ENCODE results near the gene VWA3A.
"Not testable (repeated sequence)": the region's sequence is repeated elsewhere in the genome, so short reads cannot be mapped to it uniquely, and the experiment has no call there.

VWA3A gene

DNA sequence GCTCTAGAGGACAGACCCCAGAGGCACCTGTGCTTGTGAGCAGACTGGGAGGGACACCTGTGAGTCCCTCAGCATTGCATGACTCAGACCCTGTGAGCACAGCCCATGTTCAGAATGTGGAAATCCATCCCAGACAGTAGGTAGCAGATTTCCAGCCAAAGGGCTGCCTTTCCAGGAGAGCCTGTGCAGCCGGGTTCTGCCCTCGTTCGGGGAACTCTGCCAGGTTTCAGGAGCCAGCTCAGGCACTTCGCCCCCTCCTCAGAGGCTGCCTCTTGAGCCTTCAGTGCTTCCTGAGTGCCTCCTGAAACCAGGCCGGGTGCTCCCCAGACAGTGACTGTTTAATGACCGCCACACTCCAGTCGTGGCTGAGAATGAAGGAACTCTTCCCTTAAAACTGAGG lies 46.7 kb downstream of the VWA3A start:
- no peak for DNase-seq

DNA sequence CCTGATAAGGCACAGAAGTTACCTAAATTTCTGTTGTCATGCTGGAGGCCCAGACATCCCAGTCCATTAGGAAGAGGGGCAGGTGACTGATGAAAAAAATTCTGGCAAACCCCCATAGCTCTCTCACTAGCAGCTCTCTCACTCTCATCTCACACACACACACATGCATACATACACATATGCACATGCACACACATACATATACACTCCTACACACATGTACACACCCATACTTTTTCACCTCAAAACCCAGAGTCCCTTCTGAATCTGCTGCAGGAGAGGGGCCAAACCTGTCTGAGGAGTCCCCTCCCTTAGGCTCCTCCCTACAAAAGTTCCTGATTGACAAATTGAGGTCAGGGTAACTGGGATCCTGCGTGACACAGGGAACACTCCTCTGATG lies 47.4 kb downstream of the VWA3A start:
- no peak for DNase-seq

DNA sequence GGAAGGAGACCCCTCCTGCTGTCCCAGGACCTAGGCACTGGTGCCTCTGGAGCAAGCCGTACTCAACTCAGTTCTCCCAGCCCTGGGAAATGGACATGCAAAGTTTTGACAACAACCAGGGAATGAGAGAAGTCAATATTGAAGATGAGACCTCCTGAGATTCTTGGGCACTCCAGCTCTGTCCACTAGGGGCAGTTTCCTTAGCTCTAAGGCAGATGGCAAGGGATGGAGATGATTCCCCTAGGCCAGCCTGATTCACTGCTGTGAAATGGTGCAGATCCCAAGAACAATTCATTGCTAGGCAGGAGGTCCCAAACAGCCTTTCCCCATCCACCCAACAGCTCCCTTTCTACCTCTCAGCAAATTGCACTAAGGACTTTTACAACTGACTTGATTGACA lies 49.4 kb downstream of the VWA3A start:
- no peak for DNase-seq

DNA sequence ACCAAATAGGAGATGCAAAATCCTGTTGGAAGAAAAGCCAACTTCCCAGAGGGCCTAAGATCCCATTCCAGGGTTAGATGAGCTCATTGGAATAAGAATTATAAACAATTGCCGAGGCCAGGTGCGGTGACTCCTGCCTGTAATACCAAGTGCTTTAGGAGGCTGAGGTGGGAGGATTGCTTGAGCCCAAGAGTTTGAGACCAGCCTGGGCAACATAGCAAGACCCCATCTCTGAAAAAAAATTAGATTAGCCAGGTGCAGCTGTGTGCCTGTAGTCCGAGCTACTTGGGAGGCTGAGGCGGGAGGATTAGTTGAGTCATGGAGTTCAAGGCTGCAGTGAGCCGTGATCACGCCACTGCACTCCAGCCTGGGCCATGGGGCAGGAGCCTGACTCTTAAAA lies 52.2 kb downstream of the VWA3A start:
- DNase-seq = no peak

DNA sequence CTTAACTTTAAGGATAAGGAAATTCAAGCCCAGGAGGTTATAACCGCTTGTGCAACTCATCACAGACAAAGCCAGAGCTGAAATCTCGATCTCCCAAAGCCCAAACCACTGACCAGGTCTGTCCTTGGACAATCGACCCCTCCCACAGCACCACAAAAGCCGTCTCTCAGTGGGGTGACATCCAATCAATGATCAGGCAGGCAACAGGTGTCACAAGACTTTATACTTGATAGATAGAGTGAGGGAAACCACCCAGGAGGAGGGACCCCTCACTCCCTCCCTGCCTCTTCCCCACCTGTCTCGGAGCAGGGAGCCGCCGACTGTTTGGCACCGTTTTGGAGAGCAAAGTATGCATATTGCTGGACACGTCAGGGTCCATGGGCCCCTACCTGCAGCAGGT lies 55.5 kb downstream of the VWA3A start:
- DNase-seq = no peak

DNA sequence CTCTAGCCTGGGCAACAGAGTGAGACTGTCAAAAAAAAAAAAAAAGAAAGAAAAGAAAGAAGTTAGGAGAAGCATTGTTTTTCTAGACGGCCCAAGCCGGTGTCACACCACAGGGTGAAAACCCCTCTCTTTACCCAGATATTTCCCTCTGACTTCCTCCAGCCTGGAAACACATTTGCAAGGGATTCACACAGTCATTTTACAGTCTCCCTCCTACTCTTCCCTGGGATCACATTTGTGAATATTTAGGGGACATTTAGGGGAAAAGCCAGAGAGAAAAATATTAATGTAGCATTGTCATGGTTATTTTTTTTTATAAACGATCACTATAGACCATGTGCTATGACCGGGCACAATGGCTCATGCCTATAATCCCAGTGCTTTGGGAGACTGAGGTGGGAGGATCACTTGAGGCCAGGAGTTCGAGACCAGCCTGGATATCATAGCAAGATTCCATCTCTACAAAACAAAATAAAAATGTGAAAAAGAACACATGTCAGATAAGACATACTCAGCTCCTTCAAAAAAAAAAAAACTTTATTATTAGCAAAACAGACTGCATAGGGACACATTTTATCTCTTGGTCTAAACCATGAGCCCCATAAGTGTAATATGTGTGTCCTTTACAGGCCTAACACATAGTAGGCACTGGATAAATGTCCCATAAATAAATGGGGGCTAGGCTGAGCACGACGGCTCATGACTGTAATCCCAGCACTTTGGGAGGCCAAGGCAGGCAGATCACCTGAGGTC lies 59.1 kb downstream of the VWA3A start:
- DNase-seq = no peak

DNA sequence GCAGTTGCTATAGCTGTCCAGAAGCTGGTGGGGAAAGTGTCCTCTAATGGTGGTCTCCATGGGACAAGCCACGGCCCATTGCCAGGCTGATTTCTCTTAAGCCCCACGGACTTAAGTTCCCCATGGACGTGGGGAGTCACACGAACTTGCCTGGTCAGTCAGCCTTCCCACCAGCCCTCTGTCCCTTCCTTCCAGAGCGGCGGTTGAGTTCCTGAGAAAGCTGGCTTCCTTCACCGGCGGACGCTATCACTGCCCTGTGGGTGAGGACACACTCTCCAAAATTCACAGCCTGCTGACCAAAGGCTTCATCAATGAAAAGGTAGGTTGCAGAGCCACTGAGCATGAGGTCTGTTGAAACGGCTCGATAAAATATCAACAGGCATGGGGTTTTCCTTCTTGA lies 60.0 kb downstream of the VWA3A start:
- no peak for DNase-seq

DNA sequence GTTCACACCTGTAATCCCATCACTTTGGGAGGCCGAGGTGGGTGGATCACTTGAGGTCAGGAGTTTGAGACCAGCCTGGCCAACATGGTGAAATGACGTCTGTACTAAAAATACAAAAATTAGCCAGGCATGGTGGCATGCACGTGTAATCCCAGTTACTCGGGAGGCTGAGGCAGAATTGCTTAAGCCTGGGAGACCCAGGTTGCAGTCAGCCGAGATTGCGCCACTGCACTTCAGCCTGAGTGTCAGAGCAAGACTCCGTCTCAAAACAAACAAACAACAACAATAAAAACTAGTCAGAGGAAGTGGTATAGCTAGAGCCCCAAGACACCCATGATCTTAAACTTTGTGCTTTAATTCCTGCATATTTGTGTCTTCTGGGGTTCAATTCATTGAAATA lies 60.7 kb downstream of the VWA3A start:
- not testable (repeated sequence) for DNase-seq

DNA sequence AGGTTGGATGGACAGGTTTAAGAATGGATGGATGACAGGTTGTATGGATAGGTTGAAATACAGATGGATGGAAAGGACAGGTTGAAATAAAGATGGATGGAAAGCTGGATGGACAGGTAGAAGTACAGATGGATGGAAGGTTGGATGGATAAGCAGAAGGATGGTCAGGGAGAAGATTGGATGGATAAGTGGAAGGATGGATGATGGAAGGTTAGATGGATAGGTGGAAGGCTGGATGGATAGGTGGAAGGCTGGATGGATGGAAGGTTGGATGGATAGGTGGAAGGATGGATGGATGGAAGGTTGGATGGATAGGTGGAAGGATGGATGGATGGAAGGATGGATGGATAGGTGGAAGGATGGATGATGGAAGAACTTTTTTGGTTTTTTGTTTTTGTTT lies 69.1 kb downstream of the VWA3A start:
- no peak for DNase-seq

DNA sequence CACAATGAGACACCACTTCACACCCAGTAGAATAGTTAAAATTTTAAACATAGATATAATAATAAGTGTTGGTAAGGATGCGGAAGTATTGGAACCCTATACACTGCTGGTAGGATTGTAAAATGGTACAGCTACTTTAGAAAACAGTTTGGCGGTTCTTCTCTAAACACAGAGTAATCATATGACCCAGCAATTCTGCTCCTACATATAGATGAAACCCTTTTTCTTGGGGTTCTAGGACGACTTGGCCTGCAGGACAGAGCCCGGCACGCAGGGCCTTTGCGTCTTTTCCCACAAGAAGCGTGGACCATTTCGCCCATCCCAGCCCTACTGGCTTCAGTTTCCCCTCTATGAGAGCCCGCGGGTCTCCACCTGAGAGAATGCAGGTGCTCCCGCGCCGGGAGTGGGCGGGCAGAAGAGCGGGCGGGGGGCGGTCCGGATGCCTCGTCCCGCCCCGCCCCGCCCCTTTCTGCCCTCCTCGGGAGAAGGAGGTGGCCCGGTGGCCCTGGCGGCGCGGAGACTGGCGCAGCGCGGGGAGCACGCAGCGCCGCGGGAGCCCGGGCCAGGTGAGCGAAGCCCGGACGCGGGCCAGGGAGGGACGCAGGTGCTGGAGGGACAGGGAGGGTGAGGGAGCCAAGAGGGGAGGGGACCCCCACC lies 69.8 kb downstream of the VWA3A start, which contains the start of gene SDR42E2:
TSS of gene SDR42E2 (plus strand) at position 508 of the 657 bp plus-strand sequence. CDS start 3,077 bp downstream, outside the sequence.
- peak; percentile 42 to 54 for DNase-seq

DNA sequence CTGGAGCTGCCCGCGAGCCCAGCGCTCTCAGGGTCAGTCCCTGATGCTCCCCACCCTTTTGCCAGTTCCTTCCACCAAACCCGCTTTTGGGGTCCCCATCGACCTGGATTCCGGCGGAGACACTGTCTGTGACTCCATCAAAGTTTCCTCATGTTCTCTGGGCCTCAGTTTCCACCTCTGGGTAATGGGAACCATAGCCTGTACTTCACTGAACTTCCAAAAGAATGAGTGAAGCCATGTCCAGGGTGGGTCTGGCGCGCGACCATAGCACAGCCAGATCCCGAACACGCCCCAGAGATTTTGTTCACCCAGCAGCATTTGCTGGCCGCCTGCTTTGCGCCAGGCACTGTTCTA lies 70.3 kb downstream of the VWA3A start:
- no peak for DNase-seq

DNA sequence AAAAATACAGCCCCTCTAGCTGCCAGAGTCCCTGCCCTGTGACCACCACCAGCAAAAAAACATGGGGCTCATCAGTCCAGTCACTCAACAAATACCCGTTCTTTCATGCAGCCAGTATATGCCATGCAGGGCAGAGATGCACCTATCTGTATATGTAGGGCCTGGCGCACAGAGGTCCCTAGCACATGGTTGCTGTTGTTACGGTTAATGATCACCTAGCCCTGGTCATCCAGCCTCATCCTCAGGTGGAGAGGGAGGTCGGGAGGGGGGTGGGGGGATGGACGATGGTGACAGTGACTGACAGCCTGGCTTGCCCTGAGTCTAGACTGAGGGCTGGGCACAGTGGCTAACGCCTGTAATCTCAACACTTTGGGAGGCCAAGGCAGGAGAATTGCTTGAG lies 71.5 kb downstream of the VWA3A start:
- no peak for DNase-seq

DNA sequence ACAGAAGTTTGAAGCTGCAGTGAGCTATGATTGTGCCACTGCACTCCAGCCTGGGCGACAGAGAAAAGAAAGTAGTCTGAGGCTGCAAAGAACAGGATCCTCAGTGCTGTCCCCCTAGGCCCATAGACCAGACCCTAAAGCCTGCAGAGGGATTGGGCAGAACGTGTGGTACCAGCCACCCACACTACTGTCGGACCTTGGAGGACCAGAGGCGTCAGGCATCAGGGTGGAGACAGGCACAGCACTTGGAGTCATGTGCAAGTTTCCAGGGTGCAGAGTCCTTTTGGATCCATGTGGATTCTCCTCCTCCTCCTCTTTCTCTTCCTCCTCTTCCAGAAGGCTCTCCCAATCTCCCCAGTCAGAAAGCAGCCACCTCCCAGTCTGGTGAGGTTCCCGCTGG lies 72.1 kb downstream of the VWA3A start:
- no peak for DNase-seq

DNA sequence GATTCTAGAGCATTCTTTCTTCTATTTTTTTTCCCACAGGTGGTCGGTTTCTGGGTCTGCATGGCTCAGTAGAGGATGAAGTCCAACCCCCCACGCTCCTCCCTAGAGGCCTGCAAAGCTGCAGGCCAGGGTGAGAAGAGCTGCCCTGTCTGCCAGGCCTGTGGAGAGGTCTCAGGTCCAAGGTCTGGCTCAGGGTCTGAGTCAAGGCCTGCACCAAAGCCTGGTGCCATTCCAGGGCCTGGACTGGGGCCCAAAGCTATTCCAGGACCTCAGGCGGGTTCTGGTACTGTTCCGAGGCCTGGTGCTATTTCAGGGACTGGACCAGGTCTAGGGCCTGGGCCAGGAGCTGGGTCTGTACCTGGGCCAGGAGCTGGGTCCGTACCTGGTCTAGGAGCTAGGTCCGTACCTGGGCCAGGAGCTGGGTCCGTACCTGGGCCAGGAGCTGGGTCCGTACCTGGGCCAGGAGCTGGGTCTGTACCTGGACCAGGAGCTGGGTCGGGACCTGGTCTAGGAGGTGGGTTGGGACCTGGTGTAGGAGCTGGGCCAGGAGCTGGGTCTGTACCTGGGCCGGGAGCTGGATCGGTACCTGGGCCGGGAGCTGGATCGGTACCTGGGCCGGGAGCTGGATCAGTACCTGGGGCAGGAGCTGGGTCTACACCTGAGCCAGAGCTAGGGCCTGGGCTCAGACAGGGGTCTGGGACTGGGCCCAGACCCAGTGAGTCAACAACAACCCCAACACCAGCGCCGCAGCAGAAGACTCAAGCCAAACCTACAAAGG lies 73.4 kb downstream of the VWA3A start:
- DNase-seq = no peak

DNA sequence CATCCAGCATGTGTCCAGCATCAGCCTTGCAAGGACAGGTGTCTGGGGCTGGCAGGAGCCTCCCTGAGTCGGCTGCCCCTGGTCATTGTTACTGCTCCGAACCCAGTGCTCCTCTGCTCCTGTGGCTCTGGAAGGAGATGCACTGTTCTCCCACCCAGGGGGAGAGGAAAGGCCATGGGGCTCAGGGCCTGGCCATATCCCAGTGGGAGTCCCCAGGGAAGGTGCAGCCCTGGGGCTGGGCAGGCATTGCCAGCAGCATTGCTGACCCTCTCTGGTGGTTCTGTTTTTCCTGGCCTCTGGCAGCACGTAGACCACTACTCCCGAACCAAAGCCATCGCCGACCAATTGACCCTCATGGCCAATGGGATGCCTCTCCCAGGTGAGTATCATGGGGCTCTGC lies 79.6 kb downstream of the VWA3A start:
- DNase-seq = no peak

DNA sequence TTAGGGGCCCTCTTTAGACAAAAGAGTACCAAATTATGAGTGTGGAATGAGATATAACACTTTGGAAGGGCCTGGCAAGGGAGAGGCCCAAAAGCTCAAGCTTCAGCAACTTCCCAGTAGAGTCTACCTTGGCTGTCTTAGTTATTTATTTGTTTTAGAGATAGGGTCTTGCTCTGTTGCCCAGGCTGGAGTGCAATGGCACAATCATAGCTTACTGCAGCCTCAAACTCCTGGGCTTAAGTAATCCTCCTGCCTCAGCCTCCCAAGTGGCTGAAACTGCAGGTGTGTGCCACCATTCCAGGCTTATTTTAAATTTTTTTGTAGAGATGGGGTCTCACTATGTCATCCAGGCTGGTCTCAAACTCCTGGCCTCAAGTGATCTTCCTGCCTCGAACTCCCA lies 80.3 kb downstream of the VWA3A start:
- not testable (repeated sequence) for DNase-seq

DNA sequence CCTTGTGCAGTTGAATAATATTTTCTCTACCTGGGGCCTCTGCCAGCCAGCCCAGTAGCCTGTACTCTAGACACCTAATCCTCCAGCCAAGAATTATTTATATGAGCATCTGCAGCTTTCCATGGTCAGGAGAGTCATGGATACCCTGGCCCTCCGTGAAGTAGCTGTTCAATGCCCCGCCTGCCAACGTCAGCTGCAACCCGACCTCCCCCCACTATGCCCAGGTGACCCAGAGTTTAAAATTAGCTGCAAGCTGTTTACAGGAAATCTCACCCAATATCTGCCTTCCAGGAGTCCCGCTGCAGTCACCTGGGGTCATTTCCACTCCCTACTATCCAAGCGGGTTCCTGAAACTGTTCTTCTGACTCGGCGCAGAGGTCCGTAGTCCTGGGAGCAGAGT lies 82.3 kb downstream of the VWA3A start:
- no peak for DNase-seq

DNA sequence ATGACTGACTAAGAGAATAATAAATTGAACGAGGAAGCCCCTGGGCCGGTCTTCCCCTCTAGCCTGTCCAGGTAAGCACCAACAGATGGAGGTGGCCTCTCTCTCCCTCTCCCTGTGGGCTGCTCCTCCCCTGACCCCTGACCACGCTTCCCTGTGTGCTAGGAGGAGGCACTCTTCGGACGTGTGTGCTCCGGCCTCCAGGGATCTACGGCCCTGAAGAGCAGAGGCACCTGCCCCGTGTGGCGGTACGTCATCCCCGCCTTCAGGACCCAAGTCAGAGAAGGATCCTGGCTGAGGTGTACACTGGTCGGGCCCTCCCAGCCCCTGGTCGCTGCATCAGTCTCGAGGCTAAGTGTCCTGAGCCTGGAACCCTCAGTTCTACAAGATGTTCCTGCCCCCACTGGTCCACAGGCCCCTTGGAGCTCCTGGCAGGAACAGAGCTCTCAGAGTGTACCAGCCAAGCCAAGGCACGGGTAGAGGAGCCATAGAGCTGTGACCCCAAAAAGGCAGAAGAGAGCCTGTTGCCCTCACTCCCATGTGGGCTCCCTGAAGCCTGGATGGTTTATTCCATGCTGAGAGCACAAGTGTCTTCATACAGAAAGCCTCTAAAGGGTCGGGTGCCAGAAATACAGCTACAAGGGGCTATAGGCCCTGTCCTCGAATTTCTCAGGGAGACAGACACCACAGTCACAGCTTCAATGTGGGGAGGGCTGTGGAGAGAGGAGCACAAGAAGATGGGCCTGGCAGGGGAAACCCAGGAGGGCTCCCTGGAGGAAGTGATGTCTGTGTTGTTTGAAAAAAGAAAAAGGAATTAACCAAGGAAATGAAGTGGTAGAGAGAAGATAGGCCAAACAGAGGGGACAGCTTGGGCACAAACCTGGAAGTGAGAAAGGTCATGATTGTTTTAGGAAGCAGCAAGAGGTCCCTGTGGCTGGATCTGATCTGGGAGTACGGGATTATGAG lies 85.9 kb downstream of the VWA3A start:
- no peak for DNase-seq

DNA sequence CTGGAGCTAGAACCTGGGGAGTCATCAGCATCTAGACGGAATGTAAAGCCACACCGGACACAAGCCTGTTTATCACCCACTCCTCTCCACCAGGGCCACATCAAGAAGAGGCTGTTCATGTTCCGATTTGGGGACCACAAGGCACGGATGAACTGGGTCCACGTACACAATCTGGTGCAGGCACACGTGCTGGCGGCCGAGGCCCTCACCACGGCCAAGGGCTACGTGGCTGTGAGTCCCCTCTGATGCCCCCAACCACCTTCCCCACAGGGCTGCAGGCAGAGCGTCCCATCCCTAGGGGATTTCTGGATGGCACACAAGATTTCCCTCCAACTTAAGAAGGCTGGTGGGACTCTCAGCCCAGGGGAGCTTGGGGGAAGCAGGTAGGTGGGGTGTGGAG lies 89.1 kb downstream of the VWA3A start:
- no peak for DNase-seq

DNA sequence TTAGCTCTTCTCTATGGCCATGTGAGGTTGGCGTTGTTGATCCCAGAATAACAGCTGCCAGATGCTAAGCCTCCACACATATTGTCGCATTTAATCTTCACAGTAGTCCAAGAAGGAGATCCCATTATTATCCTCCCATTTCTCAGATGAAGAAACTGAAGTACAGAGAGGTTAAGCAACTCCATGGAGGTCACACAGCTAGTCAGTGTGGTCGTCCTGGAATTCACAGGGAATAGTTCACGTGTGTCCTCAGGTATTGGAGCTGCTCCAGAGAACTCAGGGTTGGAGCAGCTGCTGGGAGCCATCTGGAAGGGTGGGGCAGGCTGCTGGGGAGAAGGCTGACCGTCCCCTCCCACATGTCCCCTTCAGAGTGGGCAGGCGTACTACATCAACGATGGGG lies 89.5 kb downstream of the VWA3A start:
- DNase-seq = no peak

DNA sequence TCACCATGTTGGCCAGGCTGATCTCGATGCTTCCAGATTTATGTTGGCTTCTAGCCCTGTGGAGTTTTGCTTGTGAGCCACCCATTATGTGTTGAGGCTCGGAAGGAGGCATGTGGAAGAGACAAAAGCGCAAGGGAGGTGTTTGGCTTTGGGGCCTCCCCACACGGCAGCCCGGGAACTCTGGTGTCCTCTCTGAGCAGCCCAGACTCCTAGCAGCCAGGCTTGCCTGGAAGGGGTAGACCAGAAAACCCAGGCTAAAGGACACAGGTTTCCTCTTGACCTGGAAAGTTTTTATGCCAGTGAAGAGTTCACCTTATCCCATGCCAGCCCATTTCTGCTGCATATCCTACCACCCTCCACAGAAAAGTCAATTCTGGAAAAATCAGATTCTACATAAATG lies 91.0 kb downstream of the VWA3A start:
- DNase-seq = no peak

DNA sequence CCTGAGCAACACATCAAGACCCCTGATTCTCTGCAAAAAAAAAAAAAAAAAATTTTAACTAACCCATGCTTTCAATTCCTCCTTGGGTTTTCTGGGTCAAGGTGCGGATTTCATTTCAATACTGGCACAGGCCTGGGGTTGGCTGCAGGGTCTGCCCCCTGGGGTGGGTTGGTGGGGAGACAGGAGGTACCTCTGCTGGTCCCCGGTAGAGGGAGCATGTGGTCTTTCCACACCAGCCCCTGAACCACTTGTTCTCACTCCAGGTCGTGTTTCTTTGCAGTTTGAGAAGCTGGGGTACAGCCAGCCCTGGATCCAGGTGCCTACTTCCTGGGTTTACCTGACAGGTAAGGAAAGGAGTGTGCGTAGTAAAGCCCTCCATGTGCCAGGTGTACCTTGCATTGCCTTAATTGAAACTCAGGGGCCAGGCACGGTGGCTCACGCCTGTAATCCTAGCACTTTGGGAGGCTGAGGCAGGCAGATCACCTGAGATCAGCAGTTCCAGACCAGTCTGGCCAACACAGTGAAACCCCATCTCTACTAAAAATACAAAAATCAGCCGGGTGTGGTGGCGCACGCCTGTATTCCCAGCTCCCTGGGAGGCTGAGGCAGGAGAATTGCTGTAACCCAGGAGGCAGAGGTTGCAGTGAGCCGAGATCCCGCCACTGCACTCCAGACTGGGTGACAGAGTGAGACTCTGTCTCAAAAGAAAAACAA lies 91.7 kb downstream of the VWA3A start:
- no peak for DNase-seq
